Stimulated activated naive CD4-positive, alpha-beta T cell (primary cell): ENCODE data around the gene GSG1.
"Not testable (repeated sequence)": the region's sequence is repeated elsewhere in the genome, so short reads cannot be mapped to it uniquely, and the experiment has no call there.

Source experiments
- DNase-seq, 6 experiments: peaks; one replicate each; lab custom pipeline; 2025; lab: John Stamatoyannopoulos, UW

GSG1 gene

DNA sequence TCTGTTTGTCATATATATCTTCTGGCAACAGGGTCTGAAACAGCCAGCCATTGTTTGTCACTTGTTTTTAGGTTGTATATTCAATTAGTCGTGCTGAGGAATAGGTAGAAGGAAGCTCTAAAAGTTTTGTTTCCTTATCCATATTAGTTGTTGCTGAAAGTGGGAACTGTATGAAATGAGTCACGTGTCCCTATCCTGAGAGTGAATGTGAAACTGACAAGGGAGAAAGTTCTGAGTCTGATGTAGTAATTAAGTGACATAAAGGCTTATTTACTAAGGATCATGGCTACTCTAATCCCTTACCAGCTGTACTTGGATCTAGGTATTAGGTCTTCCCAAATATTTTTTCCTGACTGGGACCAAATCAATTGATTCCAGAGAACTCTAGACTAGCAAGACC, 42.9 kb downstream of the GSG1 start:
- DNase-seq: no peak

DNA sequence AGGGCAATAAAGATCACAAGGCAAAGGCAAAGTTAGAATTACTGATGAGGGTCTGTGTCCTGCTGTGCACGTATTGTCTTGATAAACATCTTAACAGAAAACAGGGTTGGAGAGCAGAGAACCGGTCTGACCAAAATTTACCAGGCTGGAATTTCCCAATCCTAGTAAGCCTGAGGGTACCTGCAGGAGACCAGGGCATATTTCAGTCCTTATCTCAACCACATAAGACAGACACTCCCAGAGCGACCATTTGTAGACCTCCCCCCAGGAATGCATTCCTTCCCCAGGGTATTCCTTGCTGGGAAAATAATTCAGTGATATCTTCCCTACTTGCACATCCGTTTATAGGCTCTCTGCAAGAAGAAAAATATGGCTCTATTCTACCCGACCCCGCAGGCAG, 49.9 kb downstream of the GSG1 start:
- DNase-seq: not testable (repeated sequence)

DNA sequence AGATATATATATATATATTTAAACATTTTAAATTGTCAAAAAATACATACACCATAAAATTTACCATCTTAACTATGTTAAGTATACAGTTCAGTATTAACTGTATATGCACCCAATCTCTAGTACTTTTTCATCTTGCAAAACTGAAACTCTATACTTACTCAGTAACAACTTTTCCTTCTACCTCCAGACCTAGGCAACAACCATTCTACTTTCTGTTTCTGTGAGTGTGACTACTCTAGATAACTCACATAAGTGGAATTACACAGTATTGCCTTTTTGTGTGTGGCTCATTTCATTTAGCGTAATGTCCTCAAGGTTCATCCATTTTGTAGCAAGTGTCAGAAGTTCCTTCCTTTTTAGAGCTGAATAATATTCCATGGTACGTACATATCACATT, 51.0 kb downstream of the GSG1 start:
- DNase-seq: no peak

DNA sequence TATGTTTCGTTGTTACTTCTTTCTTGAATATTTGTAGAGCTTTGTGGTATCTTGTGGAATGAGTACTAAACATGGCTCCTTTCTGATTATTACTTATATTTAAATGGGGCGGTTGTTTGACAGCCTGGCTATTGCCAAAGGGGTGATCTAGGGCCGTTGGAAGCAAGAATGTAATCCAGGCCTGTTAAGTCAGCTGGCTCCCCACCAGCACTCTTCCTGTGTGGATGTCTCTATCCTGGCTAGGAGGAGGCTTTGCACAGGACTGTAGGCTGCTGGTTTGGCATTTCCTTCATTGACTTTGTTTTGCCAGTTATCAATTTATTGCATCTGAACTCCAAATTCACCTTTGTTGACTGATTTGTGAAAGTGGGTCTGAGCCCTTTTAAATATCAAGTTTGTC, 53.7 kb downstream of the GSG1 start:
- DNase-seq: no peak

DNA sequence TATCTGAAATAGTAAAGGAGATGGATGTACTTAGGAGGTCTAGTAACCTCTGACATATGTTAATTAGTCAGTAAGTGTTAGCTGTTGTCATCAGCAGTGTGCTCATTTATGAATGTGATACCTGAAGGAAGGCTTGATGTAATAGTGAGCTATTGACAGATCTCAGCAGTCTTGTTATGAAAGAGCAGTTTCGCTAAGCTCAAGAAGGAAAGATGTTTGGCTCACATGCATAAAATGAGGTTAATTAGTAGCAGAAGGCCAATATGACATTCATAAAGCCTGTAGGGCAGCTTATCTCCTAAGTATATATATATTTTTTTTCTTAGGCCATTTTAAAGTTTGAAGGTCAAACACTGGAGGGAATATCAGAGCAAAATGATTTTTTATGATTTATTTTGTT, 56.5 kb downstream of the GSG1 start:
- DNase-seq: no peak

DNA sequence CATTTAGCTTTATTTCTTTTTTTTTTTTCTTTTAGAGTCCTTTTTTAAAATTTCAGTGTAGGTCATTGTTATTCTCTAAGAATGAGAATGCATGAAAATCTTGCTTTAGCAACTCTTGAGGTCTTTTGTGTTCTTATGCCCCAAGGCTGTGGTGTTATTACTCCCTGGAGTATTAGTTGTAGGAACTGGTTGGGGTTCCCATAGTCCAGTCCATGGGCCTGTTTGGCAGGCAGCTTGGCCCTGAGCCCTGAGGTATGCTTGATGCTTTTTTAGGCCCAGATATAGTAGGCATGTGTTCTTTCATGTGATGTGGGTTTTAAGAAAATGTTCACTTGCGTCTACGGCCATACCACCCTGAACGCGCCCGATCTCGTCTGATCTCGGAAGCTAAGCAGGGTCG, 57.7 kb downstream of the GSG1 start:
- no peak for DNase-seq

DNA sequence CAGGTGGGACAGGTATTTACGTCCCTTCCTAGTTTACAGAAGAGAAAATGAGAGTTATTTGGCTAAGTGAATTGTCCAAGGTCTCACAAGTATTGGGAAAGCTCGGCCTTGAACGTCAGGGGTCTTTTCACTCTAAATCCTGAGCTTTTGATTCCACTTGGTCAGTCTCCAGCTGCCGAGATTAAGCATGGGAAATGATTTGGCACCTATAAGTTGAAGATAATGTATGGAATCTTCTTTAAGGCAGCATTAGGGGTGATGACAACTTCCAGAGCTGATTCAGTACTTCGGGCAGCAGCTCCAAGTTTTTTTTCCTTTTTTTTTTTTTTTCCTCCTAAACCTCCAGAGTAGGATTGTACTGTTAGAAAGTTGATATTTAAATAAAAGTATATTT, 58.6 kb downstream of the GSG1 start:
- DNase-seq: no peak

DNA sequence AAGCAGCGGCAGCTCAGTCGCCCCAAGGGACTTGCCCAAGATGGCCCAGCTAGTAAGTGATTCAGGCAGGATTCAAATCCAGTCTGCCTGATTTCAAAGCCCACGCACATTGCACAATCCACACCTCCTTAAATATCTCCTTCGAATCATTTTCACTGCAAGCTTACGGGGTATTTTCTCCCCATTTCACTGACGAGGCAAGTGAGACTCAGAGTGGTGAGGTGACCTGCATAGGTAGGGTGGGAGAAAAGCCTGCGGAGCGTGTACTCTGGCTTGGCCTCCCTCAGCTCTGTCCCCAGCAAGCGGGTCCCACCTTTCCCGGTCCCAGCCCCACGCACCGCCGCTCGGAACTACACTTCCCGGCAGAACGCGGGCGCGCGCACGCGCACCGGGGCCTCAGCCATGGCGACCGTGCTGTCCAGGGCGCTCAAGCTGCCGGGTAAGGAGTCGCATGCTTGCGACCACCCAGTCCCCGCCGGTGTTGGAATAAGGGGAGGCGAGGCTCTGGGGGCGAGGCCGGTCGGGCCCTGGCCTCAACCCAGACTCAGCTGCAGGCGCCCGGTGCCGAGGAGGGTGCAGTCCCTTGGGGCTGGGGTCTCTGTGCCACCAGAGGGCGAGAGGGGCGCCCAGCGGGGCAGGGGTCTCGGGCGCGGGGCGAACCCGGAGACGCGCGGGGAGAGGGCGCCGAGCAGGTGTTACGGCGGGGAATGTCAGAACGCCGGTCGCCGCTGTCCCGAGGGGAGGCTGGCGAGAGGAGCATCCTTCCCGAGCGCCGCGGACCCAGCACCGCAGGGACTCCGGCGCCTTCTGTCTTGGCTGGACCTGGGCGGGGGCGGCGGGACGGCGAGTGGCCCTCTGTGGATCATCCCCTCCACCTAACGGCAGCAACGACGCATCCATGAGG, 59.2 kb downstream of the GSG1 start, which contains the start of gene FAM234B:
TSS of gene FAM234B (plus strand) at position 380 of the 904 bp plus-strand sequence. CDS start at position 403, 23 bp downstream.
- peak in 5 of 6 experiments; percentile 31 to 70 (median 54) for DNase-seq

DNA sequence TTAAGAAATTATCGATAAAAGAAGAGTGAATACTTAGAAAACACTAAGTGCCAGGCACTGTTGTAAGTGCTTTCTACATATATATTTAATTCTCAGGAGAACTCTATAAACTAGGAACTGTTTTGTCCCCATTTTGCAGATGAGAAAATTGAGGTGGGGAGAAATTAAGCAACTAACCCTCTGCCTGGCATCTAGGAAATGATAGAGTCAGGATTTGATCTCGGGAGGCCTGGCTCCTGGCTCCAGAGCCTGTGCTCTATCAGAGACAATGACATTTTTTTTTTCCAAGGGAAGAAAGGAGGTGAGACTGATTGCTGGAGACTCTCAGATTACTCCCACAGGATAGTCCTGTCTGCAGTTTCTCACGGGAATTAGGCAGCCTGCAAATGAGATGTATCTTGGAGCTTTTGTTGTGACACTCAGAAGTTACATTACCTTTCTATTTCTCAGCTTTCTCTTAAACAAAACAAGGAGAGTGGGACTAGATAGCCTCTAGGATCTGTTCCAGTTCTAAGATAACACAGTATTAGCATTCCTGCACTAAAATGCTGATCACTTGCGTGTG, 60.7 kb downstream of the GSG1 start:
- no peak for DNase-seq

DNA sequence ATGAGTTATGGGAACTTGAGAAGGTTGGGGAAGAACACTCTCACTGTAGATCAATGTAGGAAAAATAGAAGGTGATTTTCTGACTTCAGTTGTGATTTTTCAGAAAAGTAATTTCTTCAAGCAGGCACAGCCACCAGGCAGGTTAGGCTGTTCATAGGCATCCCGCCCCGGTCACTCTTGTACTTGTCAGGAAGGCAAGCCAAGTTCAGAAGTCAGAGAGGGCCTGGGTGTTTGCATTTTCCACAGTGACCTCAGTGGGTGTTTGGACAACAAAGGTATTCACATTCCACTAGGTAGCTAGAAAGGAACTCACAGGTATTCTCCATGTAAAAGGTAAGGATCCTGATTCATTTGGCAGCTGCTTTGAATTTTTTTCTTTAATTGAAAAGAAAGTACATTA, 62.2 kb downstream of the GSG1 start:
- no peak for DNase-seq

DNA sequence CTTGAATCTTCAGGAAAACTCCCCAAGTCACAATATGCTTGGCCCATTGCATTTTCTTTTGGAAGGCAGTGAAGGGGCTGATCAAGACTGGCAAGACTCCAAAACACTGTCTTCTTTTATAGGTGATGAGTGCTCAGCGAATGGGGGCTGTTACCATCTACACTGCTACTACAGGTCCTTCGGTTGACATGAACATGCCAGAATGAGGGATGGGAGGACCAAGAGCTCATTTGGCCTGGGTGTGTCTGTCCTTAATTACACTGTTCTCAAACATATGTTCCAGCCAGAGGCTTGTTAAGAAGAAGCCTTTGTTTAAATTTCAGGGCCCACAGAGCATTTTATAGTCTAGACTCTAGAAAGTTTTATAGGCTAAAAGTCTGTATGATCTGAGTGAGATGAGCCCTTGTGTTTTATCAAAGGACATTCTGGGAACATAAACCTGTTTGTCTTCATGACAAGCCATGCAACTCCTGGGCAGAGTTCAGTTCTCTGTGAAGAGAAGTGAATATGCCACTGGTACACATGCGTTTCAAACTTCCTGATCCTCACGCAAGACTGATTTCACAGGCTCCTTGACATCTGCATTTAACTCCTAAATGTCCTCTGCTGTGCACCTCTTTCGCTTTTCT, 64.0 kb downstream of the GSG1 start:
- no peak for DNase-seq

DNA sequence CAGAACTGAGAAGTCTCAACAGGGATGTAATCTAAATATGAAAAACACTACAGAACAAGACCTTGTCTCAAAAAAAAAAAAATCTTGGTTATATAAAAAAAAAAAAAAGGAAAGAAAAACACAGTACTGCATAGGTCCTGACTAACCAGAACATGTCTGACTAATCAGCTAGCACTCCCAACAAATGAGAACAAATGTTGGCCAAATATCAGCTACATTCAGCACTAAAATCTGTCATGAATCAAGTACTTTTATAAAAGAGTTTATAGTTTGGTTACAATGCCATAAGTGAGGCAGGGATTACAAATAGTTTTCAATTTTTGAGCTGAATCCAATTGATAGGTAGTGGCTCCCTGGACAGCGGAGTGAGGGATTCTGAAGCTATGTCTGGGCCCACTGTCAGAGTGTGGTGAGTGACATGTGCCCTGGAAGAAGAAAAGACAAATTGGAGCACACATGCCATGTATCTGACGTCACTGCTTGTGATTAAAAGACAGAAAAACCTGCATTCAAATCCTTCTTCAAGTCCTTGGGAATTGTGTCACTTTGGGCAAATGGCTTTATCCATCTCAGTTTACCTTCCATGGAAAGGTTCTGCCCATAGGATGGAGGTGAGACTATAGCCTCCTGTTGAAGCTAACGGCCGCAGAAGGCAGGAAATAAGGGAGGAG, 64.8 kb downstream of the GSG1 start:
- no peak for DNase-seq

DNA sequence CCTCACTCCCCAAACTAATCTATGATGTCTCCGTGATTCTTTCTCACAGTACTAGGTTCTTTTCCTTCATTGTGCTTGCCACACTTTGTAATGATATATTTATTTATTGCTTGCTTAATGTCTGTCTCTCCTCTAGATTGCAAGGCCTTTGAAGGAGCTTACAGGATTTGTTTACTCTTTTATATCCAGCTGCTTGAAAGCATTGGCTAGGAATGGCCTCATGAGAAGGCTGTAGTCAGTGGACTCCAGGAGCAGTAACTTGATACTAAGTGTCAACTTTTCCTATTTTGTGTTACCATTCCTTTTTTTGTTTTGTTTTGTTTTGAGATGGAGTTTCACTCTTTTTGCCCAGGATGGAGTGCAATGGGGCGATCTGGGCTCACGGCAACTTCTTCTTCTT, 66.6 kb downstream of the GSG1 start:
- DNase-seq: no peak

DNA sequence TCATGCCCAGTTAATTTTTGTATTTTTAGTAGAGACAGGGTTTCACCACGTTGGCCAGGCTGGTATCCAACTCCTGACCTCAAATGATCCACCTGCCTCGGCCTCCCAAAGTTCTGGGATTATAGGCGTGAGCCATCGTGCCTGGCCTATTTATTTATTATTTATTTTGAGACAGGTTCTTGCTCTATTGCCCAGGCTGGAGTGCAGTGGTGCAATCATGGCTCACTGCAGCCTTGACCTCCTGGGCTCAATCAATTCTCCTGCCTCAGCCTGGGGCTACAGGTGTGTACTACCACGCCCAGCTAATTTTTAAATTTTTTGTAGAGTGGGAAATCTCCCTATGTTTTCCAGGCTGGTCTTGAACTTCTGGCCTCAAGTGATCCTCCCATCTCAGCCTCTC, 68.1 kb downstream of the GSG1 start:
- DNase-seq: not testable (repeated sequence)
